ENCODE results near the gene NUP54. TPM values are rescaled to one million over a fixed set of nuclear protein-coding genes. Genes with fewer than 3 reads are reported as not detected.

NUP54 gene
- polyA plus RNA-seq, 2 of the 4 experiments (the other 2 are of a cell fraction), result 32.1 to 43.2 TPM

GRCh38 chr4:76078033-76078613 lies 70.1 kb downstream of the NUP54 start:
- ChIA-PET CTCF (interaction anchor here (1.0 to 1.4 kb wide), 2 partner anchors 8 to 9 kb away, joined by 3 to 5 read pairs; no protein-coding TSS in a partner anchor), POLR2A (no interaction called here)
- H3K4me2 ChIP-seq, result no peak overlapping the region
- H3K27ac ChIP-seq, result no peak overlapping the region
- no peak overlapping the region for H3K4me3 ChIP-seq
- no peak for DNase-seq (ENCODE audit: low read depth in 1 of 2, low spot score in 1 of 2)
- H3K9me3 ChIP-seq, result no peaks in the 10 kb centered on the region
- no peaks in the 10 kb centered on the region for H3K4me1 ChIP-seq
- no peak for ATAC-seq
- TF ChIP-seq REST (IDR thresholded peaks at IDR 0.05), result no peak
- TF ChIP-seq NPAS2 (CRISPR knock-in tag; IDR thresholded peaks at IDR 0.05; ENCODE audit: borderline replicate concordance), result no peak
- FAIRE-seq, result no peak
- 38% methylated on average over 4 of the region's 4 CpGs for WGBS (ENCODE audit: missing lambda C conversion rate)

- ATAC-seq, result no peak
- TF ChIP-seq RFX5 (IDR thresholded peaks at IDR 0.05) (no peak), FOXS1 (CRISPR knock-in tag; IDR thresholded peaks at IDR 0.05) (no peak), HMGXB4 (CRISPR knock-in tag; IDR thresholded peaks at IDR 0.05; ENCODE audit: borderline replicate concordance) (no peak)
- ChIA-PET POLR2A (no interaction called here), CTCF (interaction anchor here (1.7 to 2.2 kb wide), 2 partner anchors 13 to 79 kb away, joined by 3 to 8 read pairs; no protein-coding TSS in a partner anchor)
- no peak for FAIRE-seq
- 55% methylated on average over 4 of the region's 4 CpGs for WGBS (ENCODE audit: missing lambda C conversion rate)
- no peak overlapping the region for H3K4me2 ChIP-seq
- no peak overlapping the region for H3K4me3 ChIP-seq
- H3K4me1 ChIP-seq, result no peaks in the 10 kb centered on the region
- no peak for DNase-seq (ENCODE audit: low read depth in 1 of 2, low spot score in 1 of 2)
- no peaks in the 10 kb centered on the region for H3K9me3 ChIP-seq
- H3K27ac ChIP-seq, result no peak overlapping the region
These were observed 73.1 kb downstream of the NUP54 start for GRCh38 chr4:76074993-76075600.

GRCh38 chr4:76074468-76074867 lies 73.7 kb downstream of the NUP54 start, which contains the start of gene ART3:
Gene ART3 (plus strand): TSS chr4:76074709. CDS start chr4:76075890, 1,181 bp downstream.
- TF ChIP-seq CHD2 (IDR thresholded peaks at IDR 0.05; ENCODE audit: low read length, partially characterized antibody), result no peak
- no peak for TF ChIP-seq MAZ (IDR thresholded peaks at IDR 0.05; ENCODE audit: borderline replicate concordance, low read depth, low read length)
- TF ChIP-seq EHMT2 (IDR thresholded peaks at IDR 0.05; ENCODE audit: low read depth), result no peak
- no peak for TF ChIP-seq CBX2 (IDR thresholded peaks at IDR 0.05; ENCODE audit: borderline replicate concordance, low read depth)
- no peak for TF ChIP-seq BCL3 (IDR thresholded peaks at IDR 0.05)
- TF ChIP-seq HMGXB4 (CRISPR knock-in tag; IDR thresholded peaks at IDR 0.05; ENCODE audit: borderline replicate concordance), result no peak
- TF ChIP-seq HEYL (CRISPR knock-in tag; IDR thresholded peaks at IDR 0.05), result no peak
- no peak for TF ChIP-seq REST (IDR thresholded peaks at IDR 0.05)
- 100% methylated on average over 1 of the region's 1 CpG for WGBS (ENCODE audit: missing lambda C conversion rate)
- H3K4me2 ChIP-seq, result no peak within 1 kb of the TSS
- ATAC-seq (no peak), DNase-seq (ENCODE audit: low read depth in 1 of 2, low spot score in 1 of 2) (no peak), FAIRE-seq (no peak)
- H3K4me3 ChIP-seq, result no peak within 1 kb of the TSS
- H3K9me3 ChIP-seq, result no peaks in the 10 kb centered on the region
- CTCF ChIA-PET, result interaction anchor here (2.2 kb wide), 1 partner anchor 79 kb away, joined by 8 read pairs; no protein-coding TSS in a partner anchor
- no peak within 1 kb of the TSS for H3K27ac ChIP-seq
- H3K4me1 ChIP-seq, result no peaks in the 10 kb centered on the region
- POLR2A ChIA-PET, result no interaction called here

Measured in A549 (cell line).